NCI-H524 (cell line): ENCODE measurements around the gene TYSND1.
"Not testable (repeated sequence)": the region's sequence is repeated elsewhere in the genome, so short reads cannot be mapped to it uniquely, and the experiment has no call there.

Source experiments
- DNase-seq, 2 experiments: peaks; one replicate each; lab custom pipeline; 2025; lab: John Stamatoyannopoulos, UW

The TYSND1 gene, protein sequence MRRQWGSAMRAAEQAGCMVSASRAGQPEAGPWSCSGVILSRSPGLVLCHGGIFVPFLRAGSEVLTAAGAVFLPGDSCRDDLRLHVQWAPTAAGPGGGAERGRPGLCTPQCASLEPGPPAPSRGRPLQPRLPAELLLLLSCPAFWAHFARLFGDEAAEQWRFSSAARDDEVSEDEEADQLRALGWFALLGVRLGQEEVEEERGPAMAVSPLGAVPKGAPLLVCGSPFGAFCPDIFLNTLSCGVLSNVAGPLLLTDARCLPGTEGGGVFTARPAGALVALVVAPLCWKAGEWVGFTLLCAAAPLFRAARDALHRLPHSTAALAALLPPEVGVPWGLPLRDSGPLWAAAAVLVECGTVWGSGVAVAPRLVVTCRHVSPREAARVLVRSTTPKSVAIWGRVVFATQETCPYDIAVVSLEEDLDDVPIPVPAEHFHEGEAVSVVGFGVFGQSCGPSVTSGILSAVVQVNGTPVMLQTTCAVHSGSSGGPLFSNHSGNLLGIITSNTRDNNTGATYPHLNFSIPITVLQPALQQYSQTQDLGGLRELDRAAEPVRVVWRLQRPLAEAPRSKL

DNA sequence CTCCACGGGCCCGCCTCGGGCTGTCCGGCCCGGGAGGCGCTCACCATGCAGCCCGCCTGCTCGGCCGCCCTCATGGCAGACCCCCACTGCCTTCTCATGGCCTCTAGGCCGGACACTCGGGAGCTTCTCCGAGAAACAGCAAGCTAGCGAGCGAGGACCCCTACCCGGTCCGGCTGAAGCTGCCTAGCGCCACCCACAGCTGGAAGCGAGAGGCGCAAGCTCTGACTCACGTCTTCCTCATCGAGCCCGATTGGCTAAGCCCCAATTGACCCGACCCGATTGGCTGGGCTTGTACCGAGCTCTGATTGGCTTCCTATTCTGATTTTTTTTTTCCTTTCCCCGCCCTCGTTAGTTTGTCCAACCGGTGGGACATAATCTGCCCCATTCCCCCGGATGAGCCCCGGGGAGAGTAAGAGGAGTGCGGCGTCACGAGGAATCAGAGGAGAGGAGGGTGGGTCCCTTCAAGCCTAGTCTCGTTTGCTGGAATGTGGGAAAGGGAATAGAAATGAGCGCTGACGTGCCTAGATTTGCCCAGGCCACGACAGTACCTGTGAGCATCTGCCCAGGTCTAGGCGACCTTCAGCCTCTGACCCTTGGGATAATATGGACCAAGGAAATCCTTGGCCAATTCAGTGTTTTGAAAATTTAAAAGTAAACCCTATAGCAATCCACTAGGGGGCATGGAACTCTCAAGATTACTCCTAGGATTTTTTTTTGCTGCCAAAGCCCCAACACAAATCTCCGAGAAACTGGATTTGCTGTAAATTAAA, at the start of gene TYSND1:
Gene TYSND1 (minus strand): TSS at position 212 of the 770 bp plus-strand sequence. CDS start 114 bp downstream, at position 98.
- peak; percentile 92 to 94 for DNase-seq

DNA sequence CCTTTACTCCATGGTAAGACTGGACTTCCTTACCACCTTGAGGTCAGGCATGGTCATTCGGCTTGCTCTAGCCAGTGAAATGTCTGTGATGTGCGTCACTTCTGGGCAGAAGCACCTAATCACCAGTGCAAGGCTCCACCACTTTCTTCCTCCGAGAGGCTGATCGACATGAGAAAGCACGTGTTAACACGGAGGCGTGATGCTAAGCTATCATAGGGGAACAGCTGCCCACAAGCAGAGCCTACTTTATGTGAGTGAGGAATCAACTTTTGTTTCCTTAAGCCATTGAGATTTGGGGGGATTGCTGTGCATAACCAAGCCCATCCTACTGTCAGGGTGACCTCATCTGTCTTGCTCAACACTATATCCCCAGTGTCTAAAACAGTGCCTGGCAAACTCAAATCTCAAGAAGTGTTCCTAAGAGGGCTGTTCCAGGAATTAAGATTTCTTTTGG, 46.9 kb upstream of the TYSND1 start:
- DNase-seq = no peak

DNA sequence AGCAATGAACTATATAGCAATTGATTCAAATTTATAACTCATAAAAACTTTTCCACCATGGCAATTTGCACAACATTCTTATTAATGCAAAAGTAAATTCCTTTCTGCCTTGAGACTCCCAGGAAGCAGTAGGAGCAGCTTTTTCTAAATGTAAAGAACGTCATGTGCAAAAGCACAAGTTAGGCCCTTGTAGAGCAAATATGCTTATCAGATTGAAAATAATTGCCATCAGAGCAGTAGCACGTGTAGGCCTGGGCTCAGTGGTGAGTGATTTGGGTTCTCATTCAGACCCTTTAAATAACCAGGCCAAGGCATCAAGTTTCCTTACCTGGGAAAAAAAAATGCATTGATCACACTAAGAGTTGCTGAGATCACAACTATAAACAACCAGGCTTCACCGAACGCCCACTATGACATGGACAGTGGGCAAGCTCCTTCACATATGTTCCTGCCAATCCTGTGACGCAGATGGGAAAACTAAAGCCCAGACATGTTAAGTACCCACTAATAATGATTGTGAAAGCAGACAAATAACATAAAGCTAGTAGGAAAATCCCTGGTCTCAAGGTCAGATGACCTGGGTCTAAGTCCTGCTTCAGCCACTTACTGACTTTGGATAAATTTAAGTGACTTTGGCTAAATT, 45.9 kb upstream of the TYSND1 start:
- DNase-seq = no peak

DNA sequence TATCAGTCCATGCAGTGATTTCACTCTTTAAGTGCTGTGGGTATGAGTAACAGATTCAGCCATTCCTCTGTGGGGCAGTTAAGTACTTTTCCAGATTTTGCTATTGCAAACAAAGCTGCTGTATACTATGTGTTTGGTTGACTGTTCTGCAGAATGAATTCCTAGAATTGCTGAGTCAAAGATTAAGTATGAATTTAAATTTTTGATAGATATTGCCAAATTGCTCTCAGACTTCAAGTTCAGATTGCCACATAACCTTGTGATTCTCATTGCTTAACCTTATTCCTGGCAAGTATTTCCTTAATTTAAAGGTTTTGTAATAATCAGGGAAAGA, 45.4 kb upstream of the TYSND1 start:
- DNase-seq = no peak

DNA sequence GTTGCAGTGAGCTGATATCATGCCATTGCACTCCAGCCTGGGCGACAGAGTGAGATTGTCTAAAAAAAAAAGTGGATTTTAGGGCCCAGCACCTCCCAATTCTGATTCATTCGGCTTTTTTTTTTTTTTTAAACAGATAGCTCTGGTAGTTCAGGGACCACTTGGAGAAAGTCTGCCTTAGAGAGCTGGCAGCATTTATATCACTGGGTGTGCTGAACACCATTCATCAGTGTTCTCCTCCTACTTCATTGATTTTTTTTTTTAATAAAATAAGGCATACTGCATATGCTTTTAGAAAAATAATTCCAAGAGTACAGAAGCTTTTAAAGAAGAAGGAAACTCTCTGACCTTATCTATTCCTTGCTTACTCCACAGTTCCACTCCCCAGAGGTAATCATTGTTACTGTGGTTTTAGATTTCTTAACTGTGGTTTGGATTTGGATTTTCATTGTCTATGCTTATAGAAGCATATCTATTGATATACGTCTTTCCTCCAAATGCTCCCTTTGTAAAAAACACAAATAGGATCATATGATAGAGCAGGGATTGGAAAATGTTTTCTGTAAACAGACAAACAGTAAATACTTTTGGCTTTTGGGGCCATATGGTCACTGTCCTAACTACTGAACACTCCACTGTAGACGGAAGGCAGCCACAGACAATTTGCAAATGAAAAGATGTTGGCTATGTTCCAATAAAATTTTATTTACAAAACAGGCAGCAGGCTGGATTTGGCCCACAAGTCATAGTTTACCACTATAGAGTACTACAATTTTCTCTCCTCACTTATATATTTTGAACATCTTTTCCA, 44.9 kb upstream of the TYSND1 start:
- no peak for DNase-seq

DNA sequence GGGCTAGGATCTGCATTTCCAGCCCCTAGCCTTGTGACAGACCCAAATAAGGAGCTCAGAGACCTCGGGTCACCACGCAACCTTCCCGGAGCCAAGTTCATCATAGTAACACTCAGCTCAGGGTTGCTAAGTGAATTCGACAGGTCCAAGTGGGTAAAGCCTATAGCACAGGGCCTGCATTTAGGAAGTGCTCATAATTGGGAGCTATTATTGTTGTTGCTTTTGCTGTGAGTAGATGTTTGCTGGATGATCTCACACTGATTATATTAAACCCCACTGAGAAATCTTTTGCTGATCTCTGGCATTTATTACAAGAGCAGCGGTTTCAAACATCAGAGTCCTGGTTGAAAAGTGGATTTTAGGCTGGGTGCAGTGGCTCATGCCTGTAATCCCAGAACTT, 44.1 kb upstream of the TYSND1 start:
- no peak for DNase-seq

DNA sequence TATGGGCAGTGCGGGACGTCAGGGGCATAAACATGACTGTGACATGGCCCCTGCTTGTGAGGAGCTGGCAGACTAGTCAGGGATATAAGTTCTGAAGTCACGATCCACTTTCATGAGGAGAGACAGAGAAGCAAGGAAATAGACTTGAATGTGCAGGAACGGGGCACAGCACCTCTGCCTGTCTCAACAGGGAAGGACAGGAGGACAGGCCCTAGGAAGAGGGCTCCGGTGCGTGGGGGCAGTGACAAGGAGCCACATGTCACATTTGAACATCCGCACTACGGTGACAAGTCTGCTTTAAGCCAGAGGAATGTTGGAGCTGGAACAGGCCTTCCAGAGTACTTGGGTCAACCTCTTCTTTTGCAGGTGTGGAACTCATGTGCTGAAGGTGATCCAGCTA, 43.6 kb upstream of the TYSND1 start:
- no peak for DNase-seq

DNA sequence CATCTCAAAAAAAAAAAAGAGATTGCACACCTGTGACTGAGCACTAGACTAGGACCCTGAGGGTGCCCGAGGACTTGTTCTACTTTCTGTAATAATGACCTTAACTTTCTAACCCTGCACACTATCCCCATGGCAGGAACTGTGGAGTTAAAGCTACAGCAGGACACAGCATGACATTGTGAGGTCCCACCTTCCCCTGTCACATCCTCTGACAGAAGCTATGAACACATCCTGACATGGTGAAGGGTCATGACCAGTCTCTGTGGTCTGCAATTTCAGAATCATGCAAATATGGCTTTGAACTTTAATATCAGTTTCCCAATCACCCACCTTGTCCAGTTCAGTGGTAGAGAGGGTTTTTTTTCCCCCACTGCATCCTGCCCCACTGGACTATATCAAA, 42.3 kb upstream of the TYSND1 start:
- DNase-seq = no peak

DNA sequence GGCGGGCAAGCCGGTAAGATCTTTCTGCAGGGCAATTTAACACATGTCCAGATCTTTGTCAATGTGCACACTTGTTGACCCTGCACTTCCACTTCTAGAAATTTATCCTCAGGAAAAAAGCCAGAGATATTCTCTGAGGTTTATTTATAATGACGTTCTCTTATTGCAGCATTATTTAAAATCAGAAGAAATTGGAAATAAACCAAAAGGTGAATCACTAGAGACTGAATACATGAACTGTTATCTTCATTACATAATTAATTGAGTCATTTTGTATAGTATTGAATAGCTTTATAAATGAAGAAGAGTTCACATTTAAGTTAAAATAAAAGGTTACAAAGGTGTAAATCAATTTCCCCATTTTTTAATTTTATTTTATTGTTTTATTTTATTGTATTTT, 40.1 kb upstream of the TYSND1 start:
- no peak for DNase-seq

DNA sequence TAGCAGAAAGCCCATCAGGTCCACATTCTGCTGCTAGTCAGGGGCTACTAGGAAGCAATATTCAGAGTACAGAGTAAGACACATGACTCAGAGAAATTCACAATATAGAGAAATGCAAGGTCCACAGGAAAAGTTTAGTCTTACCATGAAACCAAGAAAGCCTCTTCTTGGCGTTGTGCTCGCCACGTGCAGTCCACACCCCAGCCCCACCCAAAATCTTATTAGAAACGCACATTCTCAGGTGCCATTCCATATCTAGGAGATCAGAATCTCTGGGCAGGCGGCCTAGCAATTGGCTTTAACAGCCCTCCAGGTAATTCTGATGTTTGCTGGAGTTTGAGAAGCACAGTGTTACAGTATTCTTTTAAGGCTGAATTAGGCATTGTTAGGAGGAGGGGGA, 39.6 kb upstream of the TYSND1 start:
- no peak for DNase-seq

DNA sequence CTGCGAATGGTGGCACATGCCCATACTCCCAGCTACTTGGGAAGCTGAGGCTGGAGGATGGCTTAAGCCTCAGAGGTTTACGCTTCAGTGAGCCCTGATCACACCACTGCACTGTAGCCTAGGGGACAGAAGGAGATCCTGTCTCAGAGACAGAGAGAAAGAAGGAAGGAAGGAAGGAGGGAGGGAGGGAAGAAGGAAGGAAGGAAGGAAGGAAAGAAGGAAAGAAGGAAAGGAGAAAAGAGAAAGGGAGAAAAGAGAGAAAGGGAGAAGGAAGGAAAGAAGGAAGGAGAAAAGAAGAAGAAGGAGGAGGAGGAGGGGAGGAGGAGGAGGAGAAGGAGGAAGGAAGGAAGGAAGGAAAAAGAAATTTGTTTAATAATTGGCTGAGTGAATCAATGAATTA, 36.8 kb upstream of the TYSND1 start:
- no peak for DNase-seq

DNA sequence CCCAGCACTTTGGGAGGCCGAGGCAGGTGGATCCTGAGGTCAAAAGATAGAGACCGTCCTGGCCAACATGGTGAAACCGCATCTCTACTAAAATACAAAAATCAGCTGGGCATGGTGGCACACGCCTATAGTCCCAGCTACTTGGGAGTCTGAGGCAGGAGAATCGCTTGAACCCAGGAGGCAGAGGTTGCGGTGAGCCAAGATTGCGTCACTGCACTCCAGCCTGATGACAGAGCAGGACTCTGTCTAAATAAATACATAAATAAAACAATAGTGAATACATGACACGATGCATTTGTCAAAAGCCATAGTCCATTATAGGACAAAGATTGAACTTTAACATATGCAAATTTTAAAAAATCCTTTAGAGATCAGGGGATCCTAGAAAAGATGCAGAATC, 32.7 kb upstream of the TYSND1 start:
- DNase-seq = not testable (repeated sequence)

DNA sequence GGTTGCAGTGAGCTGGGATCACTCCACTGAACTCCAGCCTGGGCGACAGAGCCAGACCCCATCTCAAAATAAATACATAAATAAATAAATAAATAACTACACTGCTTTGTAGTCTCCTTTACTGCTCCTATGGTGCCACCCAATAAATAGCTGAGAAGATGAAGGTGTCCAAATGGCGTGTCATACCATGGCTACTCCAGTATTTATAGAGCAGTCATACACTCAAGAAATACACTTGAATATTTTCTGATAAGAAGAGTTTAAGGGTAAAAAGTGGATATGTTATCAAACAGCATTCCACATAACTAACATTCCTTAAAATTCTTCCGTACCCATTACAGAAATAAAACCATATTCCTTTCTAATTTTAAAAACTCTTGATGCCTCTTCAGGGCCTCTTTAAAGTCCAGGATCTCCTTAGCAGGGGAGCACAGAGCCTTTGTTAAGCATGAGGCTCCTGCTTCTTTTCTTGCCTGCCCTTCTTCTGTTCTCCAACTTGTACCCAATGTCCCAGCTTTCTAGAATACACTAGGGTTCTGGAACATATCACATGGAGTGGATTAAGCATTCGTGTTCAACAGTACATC, 31.7 kb upstream of the TYSND1 start:
- DNase-seq = no peak

DNA sequence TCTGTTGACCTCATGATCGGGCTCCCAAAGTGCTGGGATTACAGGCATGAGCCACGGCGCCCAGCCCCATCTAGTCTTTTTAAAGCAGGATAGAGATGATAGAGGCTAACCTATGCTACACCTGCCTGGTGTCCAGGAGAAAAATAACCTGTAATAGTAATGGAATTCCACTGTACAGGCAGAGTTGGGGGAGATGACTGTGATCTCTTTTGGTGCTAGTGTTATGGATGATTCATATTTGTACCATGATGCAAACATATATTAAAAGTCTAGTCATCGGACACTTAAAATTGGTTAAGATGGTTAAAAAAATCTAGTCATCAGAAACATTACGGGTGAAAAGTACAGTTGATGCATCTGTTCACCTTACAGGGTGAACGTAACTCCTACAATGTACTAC, 29.9 kb upstream of the TYSND1 start:
- DNase-seq = no peak

DNA sequence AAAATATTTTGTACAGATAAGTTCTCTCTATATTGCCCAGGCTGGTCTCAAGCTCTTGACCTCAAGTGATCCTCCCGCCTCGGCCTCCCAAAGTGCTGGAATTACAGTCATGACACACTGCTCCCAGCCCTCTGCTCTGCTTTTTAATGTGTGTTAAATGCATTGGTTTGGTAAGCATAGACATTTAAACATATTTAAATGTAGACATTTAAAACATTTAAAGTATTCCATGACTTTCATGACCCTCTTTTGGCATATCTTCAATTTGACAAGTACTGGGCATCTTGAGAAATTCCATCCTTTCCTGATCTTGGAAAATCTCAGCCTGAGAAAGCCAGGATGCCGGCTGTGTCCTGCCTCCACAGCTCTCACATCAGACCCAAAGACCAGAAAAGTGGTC, 29.0 kb upstream of the TYSND1 start:
- no peak for DNase-seq

DNA sequence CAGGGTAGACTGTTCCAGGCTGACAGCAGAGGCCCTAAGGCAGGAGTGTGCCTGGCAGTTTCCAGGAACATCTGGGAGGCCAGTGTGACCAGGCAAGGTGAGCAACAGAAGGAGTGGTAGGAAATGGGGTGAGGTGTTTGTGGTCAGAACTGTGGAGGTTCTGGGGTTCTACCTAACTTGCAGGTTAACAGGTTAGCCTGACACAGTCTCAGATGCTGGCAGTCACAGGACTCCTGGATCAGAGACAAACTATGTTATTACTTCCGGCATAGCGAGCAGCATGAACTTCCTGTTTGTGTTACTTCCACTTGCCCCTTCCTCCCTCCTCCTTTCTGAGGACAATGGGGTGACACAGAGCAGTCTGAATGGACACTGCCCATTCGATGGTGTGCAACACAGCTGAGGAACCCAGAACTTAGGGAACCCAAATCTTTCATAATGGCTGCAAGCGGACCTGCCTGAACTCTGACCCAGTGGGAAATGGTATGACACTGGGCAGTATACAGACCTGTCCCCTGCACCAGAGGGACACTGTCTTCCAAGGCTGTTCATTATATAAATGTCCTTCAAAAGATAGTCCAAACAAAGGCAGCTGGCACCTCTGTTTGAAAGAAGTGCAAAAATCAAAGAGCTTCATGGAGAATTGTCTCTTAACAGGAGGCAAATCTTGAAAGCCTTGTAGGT, 27.7 kb upstream of the TYSND1 start:
- DNase-seq = no peak

DNA sequence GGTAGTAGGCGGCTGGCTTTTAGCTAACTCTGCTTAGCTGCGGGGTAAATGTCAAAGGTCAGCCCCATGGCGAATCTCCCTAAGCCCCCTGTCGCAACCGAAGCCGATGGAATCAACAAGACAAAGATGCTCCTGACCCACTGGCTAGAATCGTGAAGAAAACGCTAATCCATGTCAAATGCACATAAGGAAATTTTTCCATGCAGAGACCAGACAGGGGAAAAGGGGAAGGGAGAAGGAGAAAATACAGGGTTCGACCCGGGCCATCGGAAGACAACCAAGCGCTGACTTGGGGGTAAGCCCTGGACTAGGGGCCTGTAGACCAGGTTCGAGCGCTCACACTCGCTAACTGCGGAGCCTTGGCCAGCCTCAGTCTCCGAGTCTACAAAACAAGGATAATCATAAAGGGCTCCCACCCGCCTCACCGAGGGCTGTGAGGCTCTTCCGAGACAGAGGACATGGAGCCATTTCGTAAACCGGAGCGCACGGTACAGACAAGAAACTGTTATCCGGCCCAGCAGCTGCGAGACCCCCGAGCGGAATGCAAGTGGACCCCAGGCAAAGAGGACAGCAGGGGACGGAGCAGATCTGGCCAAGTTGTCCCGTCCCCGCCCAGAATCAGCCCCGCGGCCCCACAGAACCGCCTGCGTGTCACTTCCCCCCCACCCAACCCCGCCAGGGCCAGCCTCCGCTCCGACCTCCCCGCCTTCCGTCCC, 23.3 kb upstream of the TYSND1 start:
- DNase-seq = no peak

DNA sequence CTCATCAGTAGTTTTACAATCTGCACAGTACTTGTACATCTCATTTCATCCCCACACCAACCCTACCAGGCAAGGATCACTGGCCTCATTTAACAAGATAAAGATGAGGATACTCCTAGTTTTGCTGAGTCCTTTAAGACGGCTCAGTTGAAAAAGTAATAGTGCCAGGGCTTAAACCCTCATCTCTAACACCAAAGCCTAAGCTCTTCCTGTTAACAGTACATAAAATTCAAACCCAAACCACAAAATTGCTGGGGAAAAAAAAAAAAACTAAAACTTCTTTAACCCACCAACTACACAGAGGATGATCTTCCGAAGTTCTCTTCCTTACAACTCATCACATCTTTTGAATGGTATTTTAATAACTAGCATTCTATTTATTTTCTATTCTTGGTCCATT, 22.5 kb upstream of the TYSND1 start:
- no peak for DNase-seq

DNA sequence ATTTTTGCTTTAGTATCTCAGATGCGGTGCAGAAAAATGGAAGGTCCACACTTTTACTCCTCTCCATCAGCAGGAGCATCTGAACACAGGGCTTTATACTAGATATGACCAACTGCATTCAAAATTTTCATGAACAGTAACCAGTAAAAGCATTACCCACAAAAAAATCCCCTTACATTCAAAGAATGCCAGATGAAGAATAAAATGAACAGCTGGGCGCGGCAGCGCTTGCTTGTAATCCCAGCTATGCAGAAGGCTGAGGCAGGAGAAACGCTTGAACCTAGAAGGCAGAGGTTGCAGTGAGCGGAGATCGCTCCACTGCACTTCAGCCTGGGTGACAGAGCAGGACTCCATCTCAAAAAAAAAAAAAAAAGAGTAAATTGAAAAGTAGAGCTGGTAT, 20.7 kb upstream of the TYSND1 start:
- no peak for DNase-seq

DNA sequence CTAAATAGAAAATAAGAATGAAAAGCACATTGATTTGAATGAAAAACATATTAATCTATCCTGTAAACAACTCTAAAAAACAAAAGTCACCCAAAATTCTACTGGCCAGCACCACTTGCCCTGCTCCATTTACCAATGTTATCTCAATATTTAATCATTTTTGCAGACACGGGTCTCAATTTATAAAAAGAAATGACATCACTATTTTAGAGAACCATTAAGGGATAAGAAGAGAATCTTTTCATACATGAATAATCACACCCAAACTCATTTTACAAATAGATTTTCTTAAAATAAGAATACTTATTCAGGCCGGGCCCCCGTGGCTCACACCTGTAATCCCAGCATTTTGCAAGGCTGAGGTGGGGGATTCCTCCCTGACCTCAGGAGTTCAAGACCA, 19.9 kb upstream of the TYSND1 start:
- no peak for DNase-seq
